Calu3 (cell line): ENCODE results near the gene RBM12. TPM values are rescaled to one million over a fixed set of nuclear protein-coding genes. Genes with fewer than 3 reads are reported as not detected.
A peak's percentile ranks its signal among the peaks of the same experiment; 100 is the strongest.

ENCODE experiments used
- BruUV-seq: library from RNA; stranded (reverse); fragments of 400-500 nt; replicated peaks from 2 replicates; lab custom pipeline; 2021; lab: Mats Ljungman, UMichigan
- CTCF ChIA-PET: fragments of 300-600 bp; sonication (Branson Sonifier 250); formaldehyde crosslinking; loops from one replicate; lab custom pipeline; 2022; ENCODE audit warnings: antibody characterized with exemption; lab: Charles Lee
- DNase-seq: peaks from one replicate; pipeline ENCODE4 v3.0.0; 2022
- H3K27ac Mint-ChIP-seq: one replicate; pipeline ENCODE4 v1.8.0; 2022; ENCODE audit warnings: mixed read lengths; ENCODE audit not compliant: unreplicated experiment
- H3K27me3 Mint-ChIP-seq: one replicate; pipeline ENCODE4 v1.8.0; 2022; ENCODE audit warnings: mixed read lengths; ENCODE audit not compliant: unreplicated experiment
- H3K36me3 Mint-ChIP-seq: one replicate; pipeline ENCODE4 v1.8.0; 2022; ENCODE audit warnings: mild to moderate bottlenecking, moderate library complexity, mixed read lengths; ENCODE audit not compliant: insufficient read depth, unreplicated experiment
- H3K4me1 Mint-ChIP-seq: one replicate; pipeline ENCODE4 v1.8.0; 2022; ENCODE audit warnings: mild to moderate bottlenecking, low read depth, mixed read lengths; ENCODE audit not compliant: unreplicated experiment
- H3K4me3 Mint-ChIP-seq: one replicate; pipeline ENCODE4 v1.8.0; 2022; ENCODE audit warnings: mild to moderate bottlenecking, low read depth, moderate library complexity, mixed read lengths; ENCODE audit not compliant: unreplicated experiment
- H3K9me3 Mint-ChIP-seq: one replicate; pipeline ENCODE4 v1.8.0; 2022; ENCODE audit warnings: low read depth, mixed read lengths; ENCODE audit not compliant: unreplicated experiment
- intact Hi-C: fragments of 100-400 bp; cut with micrococcal nuclease; formaldehyde crosslinking; loops from one replicate; pipeline ENCODE4 v1.10.0; 2022; ENCODE audit not compliant: unreplicated experiment
- total RNA-seq: library from RNA; stranded (reverse); gene quantifications from 2 replicates; pipeline ENCODE4 v1.2.3, GENCODE V29; 2022
- TF ChIP-seq, protein P1 (sequence below): fragments of 200-600 bp; IDR thresholded peaks from one replicate; pipeline ENCODE4 v1.8.0; 2022; ENCODE audit warnings: antibody characterized with exemption; ENCODE audit not compliant: unreplicated experiment

Gene RBM12
- total RNA-seq, 1 experiment from 2014 or later, result 133 TPM

DNA sequence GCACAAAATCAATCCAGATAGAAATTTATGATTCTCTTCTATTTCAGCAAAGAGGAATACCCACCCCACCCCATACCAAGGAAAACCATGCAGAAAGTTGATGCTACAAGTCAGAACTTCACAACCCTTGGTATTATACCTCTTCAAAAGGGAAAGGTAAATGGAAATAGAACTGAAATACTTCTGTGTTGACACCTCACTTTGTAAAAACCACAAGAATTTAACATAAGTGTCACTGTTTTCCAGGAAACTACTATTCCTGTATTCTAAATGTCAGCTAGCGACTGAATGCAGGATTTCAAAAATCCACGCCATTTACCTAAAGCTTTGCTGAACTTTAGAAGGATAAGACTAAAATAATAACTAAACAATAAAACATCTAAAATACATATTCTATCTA, 3.6 kb downstream of the RBM12 start:
- TF ChIP-seq, protein P1, sequence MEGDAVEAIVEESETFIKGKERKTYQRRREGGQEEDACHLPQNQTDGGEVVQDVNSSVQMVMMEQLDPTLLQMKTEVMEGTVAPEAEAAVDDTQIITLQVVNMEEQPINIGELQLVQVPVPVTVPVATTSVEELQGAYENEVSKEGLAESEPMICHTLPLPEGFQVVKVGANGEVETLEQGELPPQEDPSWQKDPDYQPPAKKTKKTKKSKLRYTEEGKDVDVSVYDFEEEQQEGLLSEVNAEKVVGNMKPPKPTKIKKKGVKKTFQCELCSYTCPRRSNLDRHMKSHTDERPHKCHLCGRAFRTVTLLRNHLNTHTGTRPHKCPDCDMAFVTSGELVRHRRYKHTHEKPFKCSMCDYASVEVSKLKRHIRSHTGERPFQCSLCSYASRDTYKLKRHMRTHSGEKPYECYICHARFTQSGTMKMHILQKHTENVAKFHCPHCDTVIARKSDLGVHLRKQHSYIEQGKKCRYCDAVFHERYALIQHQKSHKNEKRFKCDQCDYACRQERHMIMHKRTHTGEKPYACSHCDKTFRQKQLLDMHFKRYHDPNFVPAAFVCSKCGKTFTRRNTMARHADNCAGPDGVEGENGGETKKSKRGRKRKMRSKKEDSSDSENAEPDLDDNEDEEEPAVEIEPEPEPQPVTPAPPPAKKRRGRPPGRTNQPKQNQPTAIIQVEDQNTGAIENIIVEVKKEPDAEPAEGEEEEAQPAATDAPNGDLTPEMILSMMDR, result no peak
- CTCF ChIA-PET, result interaction anchor here (1.1 to 1.5 kb wide), 3 partner anchors 32 to 355 kb away, joined by 3 to 5 read pairs (median 3); no protein-coding TSS in a partner anchor
- no TSS peak for BruUV-seq
- H3K27me3 Mint-ChIP-seq, result no peaks in the 10 kb centered on the region
- no peaks in the 10 kb centered on the region for H3K9me3 Mint-ChIP-seq
- intact Hi-C loops, result loop anchor here (5.0 to 10.0 kb wide), 2 partner anchors 44 to 146 kb away; partner anchors contain the start of gene SPAG4
- DNase-seq, result no peak
- H3K4me1 Mint-ChIP-seq, result peaks cover 60% of the 10 kb centered on the region
- peak overlapping the region; percentile 76 for H3K27ac Mint-ChIP-seq
- peaks cover 71% of the 10 kb centered on the region for H3K36me3 Mint-ChIP-seq
- peak overlapping the region; percentile 98 for H3K4me3 Mint-ChIP-seq

DNA sequence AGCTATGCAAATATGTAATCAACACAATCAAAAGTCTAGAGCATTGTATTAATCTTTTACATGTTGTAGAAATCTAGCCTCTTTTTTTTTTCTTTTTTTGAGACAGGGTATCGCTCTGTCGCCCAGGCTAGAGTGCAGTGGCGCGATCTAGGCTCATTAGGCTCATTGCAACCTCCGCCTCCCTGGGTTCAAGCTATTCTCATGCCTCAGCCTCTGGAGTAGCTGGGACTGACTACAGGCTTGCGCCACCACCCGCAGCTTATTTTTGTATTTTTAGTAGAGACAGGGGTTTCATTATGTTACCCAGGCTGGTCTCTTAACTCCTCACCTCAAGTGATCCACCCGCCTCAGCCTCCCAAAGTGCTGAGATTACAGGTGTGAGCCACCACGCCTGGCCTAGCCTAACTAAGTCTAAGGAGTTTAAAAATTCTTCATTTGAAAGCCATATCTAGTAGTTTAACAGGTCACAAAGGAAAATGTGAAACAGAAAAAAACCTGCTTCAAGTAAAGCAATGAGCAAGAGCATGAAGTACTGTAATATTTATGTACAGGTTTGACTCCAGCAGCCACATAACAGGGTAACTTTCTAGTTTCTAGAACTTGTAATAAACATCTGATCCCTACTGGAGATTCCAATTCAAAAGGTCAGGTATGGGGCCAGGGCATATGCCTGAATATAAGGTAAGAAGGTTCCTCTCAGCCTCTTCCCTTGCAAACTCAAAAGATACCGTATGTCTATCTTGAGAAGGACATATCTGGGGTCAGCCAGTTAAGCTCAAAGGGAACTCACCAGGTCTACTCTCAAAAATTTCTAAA, 4.4 kb downstream of the RBM12 start:
- peaks cover 71% of the 10 kb centered on the region for H3K36me3 Mint-ChIP-seq
- H3K4me3 Mint-ChIP-seq, result peak overlapping the region; percentile 98
- CTCF ChIA-PET, result interaction anchor here (1.3 to 1.5 kb wide), 2 partner anchors 33 to 355 kb away, joined by 3 read pairs; no protein-coding TSS in a partner anchor
- BruUV-seq, result no TSS peak
- H3K27ac Mint-ChIP-seq, result peak overlapping the region; percentile 76
- intact Hi-C loops, result loop anchor here (5.0 to 10.0 kb wide), 2 partner anchors 43 to 146 kb away; partner anchors contain the start of gene SPAG4
- peaks cover 60% of the 10 kb centered on the region for H3K4me1 Mint-ChIP-seq
- no peaks in the 10 kb centered on the region for H3K9me3 Mint-ChIP-seq
- TF ChIP-seq, protein P1, result no peak
- DNase-seq, result no peak
- H3K27me3 Mint-ChIP-seq, result no peaks in the 10 kb centered on the region

DNA sequence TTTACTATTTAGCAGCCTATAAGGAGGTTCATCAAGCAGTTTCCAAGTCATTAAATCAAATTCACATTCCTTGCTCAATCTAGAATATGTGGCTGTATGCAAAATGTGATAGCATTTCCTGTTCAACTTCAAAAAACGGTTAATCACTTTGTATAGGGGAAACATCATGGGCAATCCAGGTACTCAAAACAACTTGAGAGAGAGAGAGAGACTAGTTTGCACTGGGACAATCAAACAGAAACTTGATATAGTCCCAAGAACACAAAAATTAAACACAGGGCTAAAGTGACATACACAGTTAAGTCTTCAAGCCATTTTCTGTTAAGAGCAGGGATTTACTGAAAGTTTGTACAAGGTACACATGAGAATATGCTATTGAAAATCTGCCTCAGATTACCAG, 7.4 kb downstream of the RBM12 start:
- H3K36me3 Mint-ChIP-seq, result peaks cover 41% of the 10 kb centered on the region
- intact Hi-C loops, result no loop called here
- H3K27me3 Mint-ChIP-seq, result no peaks in the 10 kb centered on the region
- BruUV-seq, result no TSS peak
- peaks cover 41% of the 10 kb centered on the region for H3K4me1 Mint-ChIP-seq
- H3K9me3 Mint-ChIP-seq, result no peaks in the 10 kb centered on the region
- TF ChIP-seq, protein P1, result no peak
- H3K27ac Mint-ChIP-seq, result no peak overlapping the region
- H3K4me3 Mint-ChIP-seq, result no peak overlapping the region
- CTCF ChIA-PET, result interaction anchor here (0.7 kb wide), 1 partner anchor 34 kb away, joined by 3 read pairs; no protein-coding TSS in a partner anchor
- DNase-seq, result no peak

DNA sequence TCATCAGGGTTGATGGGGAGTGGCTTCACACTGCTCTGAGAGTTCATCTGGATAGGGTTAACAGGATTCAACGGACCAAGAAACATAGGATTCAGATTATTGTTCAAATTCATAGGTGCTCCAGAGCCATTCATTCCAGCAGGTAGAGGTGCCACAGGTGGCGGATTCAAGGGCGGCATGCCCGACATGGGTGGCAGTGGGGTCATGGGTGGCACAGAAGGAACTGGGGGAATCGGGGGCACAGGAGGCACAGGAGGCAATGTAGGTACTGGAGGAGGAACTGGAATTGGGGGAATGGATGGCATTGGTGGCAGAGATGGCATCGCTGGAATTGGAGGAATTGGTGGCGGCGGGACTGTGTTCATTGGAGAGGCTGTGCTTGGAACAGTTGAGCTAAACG, 10.3 kb downstream of the RBM12 start:
- intact Hi-C loops, result no loop called here
- Mint-ChIP-seq H3K4me1 (peaks cover 17% of the 10 kb centered on the region), H3K27ac (no peak overlapping the region), H3K4me3 (no peak overlapping the region), H3K27me3 (no peaks in the 10 kb centered on the region), H3K9me3 (no peaks in the 10 kb centered on the region), H3K36me3 (peaks cover 39% of the 10 kb centered on the region)
- CTCF ChIA-PET, result no interaction called here
- TF ChIP-seq, protein P1, result no peak
- no peak for DNase-seq
- no TSS peak for BruUV-seq
